K562 (cell line): ENCODE data around the gene SLC22A9. TPM values are rescaled to one million over a fixed set of nuclear protein-coding genes. Genes with fewer than 3 reads are reported as not detected.

Experiments
- ATAC-seq: fragments of 200-7000 bp; cut with Tn5 transposase; 3 replicates; pipeline ENCODE4 v1.9.1; 2020; ENCODE audit warnings: moderate library complexity
- BruUV-seq: library from RNA; stranded (reverse); fragments of 400-500 nt; replicated peaks from 2 replicates; lab custom pipeline; 2021; lab: Mats Ljungman, UMichigan
- CTCF ChIA-PET: fragments of 300-600 bp; formaldehyde crosslinking; extraction: SDS; loops from one replicate; lab custom pipeline; 2021; ENCODE audit warnings: low intra/inter-chr PET ratio; lab: Yijun Ruan, JAX
- POLR2A ChIA-PET: fragments of 300-600, 350-650 bp; sonication (Branson Sonifier 250); formaldehyde crosslinking; extraction: SDS; loops from one replicate; lab custom pipeline; 2021; ENCODE audit warnings: antibody characterized with exemption, inconsistent platforms; lab: Yijun Ruan, JAX
- DNase-seq, 4 experiments: peaks; one replicate each; pipeline versions ENCODE4 v3.0.0 to v3.0.0-alpha.2; 2011 to 2018; ENCODE audit warnings: low spot score in 3 of 4, mixed read lengths in 3 of 4; ENCODE audit errors: extremely low read depth in 1 of 4
- FAIRE-seq: peaks from 2 replicates; lab custom pipeline; 2011; peaks lifted over from hg19 to GRCh38; lab: Jason Lieb, UNC
- H2AFZ ChIP-seq: 2 replicates; pipeline ENCODE4 v1.6.0; 2011; ENCODE audit warnings: low read depth, low read length, control low read depth, inconsistent platforms
- H3K27ac ChIP-seq: fragments of 200-600 bp; 3 replicates; pipeline ENCODE4 v1.8.0; 2011; ENCODE audit warnings: low read depth, mild to moderate bottlenecking, control low read depth, inconsistent platforms, low read length, moderate library complexity, mixed read lengths; ENCODE audit errors: extremely low read depth
- H3K27me3 ChIP-seq, 2 experiments: fragments of 300-600 bp in 1 of 2; 2 replicates in 1 of 2; 3 replicates in 1 of 2; pipeline versions ENCODE4 v1.6.0 to v1.8.0; 2011; ENCODE audit warnings: inconsistent platforms in 2 of 2, low read length in 2 of 2, mild to moderate bottlenecking in 1 of 2, mixed read lengths in 1 of 2, moderate library complexity in 1 of 2; ENCODE audit not compliant: control insufficient read depth in 2 of 2, insufficient read depth in 2 of 2
- H3K36me3 ChIP-seq: fragments of 300-600 bp; 3 replicates; pipeline ENCODE4 v1.8.0; 2011; ENCODE audit warnings: mild to moderate bottlenecking, low read length, inconsistent platforms; ENCODE audit not compliant: control insufficient read depth, insufficient read depth
- H3K4me1 ChIP-seq, 2 experiments: fragments of 200-600 bp in 1 of 2; replicated peaks in 1 of 2; 2 replicates in 1 of 2; 3 replicates in 1 of 2; pipeline versions ENCODE4 v1.5.1 to v1.8.0; 2011; ENCODE audit warnings: inconsistent platforms in 2 of 2, low read length in 2 of 2, mild to moderate bottlenecking in 1 of 2, mixed read lengths in 1 of 2, moderate library complexity in 1 of 2; ENCODE audit not compliant: control insufficient read depth in 2 of 2, insufficient read depth in 2 of 2
- H3K4me2 ChIP-seq: 2 replicates; pipeline ENCODE4 v1.6.1; 2011; ENCODE audit warnings: low read length, control low read depth, inconsistent platforms, mixed read lengths; ENCODE audit not compliant: insufficient read depth
- H3K4me3 ChIP-seq: fragments of 200-600 bp; sonication (generic), shearing (Covaris generic); 2 replicates; pipeline ENCODE4 v1.5.1; 2016; ENCODE audit warnings: control low read depth, inconsistent platforms
- H3K79me2 ChIP-seq: fragments of 200-600 bp; 3 replicates; pipeline ENCODE4 v1.8.0; 2011; ENCODE audit warnings: low read length, inconsistent platforms; ENCODE audit not compliant: control insufficient read depth, insufficient read depth
- H3K9ac ChIP-seq, 2 experiments: 2 replicates each; pipeline versions ENCODE4 v1.6.0 to v1.6.1; 2011; ENCODE audit warnings: low read depth in 2 of 2, low read length in 2 of 2, control low read depth in 1 of 2, inconsistent platforms in 1 of 2, mild to moderate bottlenecking in 1 of 2, mixed read lengths in 1 of 2; ENCODE audit not compliant: insufficient read depth in 1 of 2
- H3K9me1 ChIP-seq: one replicate; pipeline ENCODE4 v1.6.0; 2011; ENCODE audit warnings: inconsistent platforms, mild to moderate bottlenecking, low read length, moderate library complexity; ENCODE audit not compliant: control insufficient read depth, insufficient read depth
- H3K9me3 ChIP-seq: replicated peaks from 2 replicates; pipeline ENCODE4 v1.5.1; 2011; ENCODE audit warnings: low read depth, low read length, inconsistent platforms; ENCODE audit not compliant: control insufficient read depth, insufficient read depth
- H4K20me1 ChIP-seq: replicated peaks from 2 replicates; pipeline ENCODE4 v1.6.1; 2011; ENCODE audit warnings: low read length, inconsistent platforms, mixed read lengths; ENCODE audit not compliant: control insufficient read depth, insufficient read depth
- BRCA1 ChIP-seq, 2 experiments: fragments of 450-650 bp in 1 of 2; sonication (generic) in 1 of 2; formaldehyde crosslinking in 1 of 2; IDR thresholded peaks; 2 replicates each; pipeline versions ENCODE4 v1.5.0 to v1.6.1; 2017 to 2020; ENCODE audit warnings: mild to moderate bottlenecking in 1 of 2, missing genetic modification reagents in 1 of 2
- CHD1 ChIP-seq: fragments of 200-600 bp; sonication (generic); IDR thresholded peaks from one replicate; pipeline ENCODE4 v1.6.1; 2012; ENCODE audit warnings: mild to moderate bottlenecking, moderate library complexity, low read length, inconsistent platforms
- ELF4 ChIP-seq: fragments of 450-650 bp; formaldehyde crosslinking; IDR thresholded peaks from 2 replicates; pipeline ENCODE4 v1.4.0; 2022; ENCODE audit warnings: missing genetic modification characterization
- HMG20B ChIP-seq: fragments of 250-450 bp; sonication (Bioruptor Pico); IDR thresholded peaks from 2 replicates; pipeline ENCODE4 v1.5.0; 2021; ENCODE audit warnings: mild to moderate bottlenecking
- SREBF1 ChIP-seq: fragments of 150-350 bp; IDR thresholded peaks from 2 replicates; pipeline ENCODE4 v1.6.1; 2014; ENCODE audit warnings: antibody characterized with exemption, low read depth, low read length, borderline replicate concordance
- TAL1 ChIP-seq: fragments of 450-650 bp; IDR thresholded peaks from 2 replicates; pipeline ENCODE4 v1.6.1; 2016; ENCODE audit warnings: mild to moderate bottlenecking
- TBL1XR1 ChIP-seq, 2 experiments: IDR thresholded peaks; 2 replicates each; pipeline ENCODE4 v1.6.1; 2012; ENCODE audit warnings: improper control_type of control experiment in 2 of 2, low read length in 2 of 2, mild to moderate bottlenecking in 1 of 2
- TCF7L2 ChIP-seq: fragments of 150-350 bp; IDR thresholded peaks from 2 replicates; pipeline ENCODE4 v1.6.1; 2016; ENCODE audit warnings: low read depth, mild to moderate bottlenecking, low read length, moderate library complexity
- TRIM24 ChIP-seq, 2 experiments: fragments of 450-650 bp; IDR thresholded peaks; 2 replicates each; pipeline ENCODE4 v1.6.1; 2016
- XRCC3 ChIP-seq: fragments of 450-650 bp; IDR thresholded peaks from 2 replicates; pipeline ENCODE4 v1.6.1; 2017; ENCODE audit warnings: mild to moderate bottlenecking, moderate library complexity
- ZFP30 ChIP-seq: fragments of 250-450 bp; sonication (Bioruptor Pico); IDR thresholded peaks from 2 replicates; pipeline ENCODE4 v1.8.0; 2022; ENCODE audit warnings: moderate library complexity, mild to moderate bottlenecking, inconsistent platforms, borderline replicate concordance
- ZKSCAN3 ChIP-seq: fragments of 250-450 bp; sonication (Bioruptor Pico); IDR thresholded peaks from 2 replicates; pipeline ENCODE4 v1.4.0; 2020
- ZNF274 ChIP-seq: IDR thresholded peaks from 2 replicates; pipeline ENCODE4 v1.6.1; 2011; ENCODE audit warnings: low read depth, mild to moderate bottlenecking, low read length, moderate library complexity, borderline replicate concordance
- ZNF347 ChIP-seq: fragments of 450-650 bp; formaldehyde crosslinking; IDR thresholded peaks from 2 replicates; pipeline ENCODE4 v1.4.0; 2020; ENCODE audit warnings: low read depth, mild to moderate bottlenecking, moderate library complexity
- ZNF512 ChIP-seq: IDR thresholded peaks from 2 replicates; pipeline ENCODE4 v1.6.1; 2016; ENCODE audit warnings: missing genetic modification characterization, missing compliant biosample characterization
- ZNF655 ChIP-seq: fragments of 250-450 bp; sonication (Bioruptor Pico); IDR thresholded peaks from 2 replicates; pipeline ENCODE4 v1.5.0; 2021
- in situ Hi-C: fragments of 300-500 bp; cut with MboI; formaldehyde crosslinking; loops from 4 replicates; pipeline ENCODE4 v1.15.0; 2018; ENCODE audit warnings: inconsistent platforms, mixed read lengths
- intact Hi-C: fragments of 100-400 bp; cut with micrococcal nuclease; formaldehyde crosslinking; loops from 2 replicates; pipeline ENCODE4 v1.14.2; 2022
- polyA plus RNA-seq, 8 experiments: library from polyadenylated mRNA; depleted of rRNA in 4 of 8; stranded (reverse) in 5 of 8; unstranded in 3 of 8; fragments of >200 nt; fragmentation: Nextera tagmentation in 2 of 8; fragmentation: Illumina TruSeq in 1 of 8; extraction: Ambion mirVana in 2 of 8; extraction: Trizol in 1 of 8; gene quantifications; 2 replicates each; pipeline versions ENCODE4 v1.2.1 to v1.2.3, GENCODE V29; 2011 to 2014; ENCODE audit warnings: inconsistent platforms in 1 of 8, missing spikeins in 1 of 8
- total RNA-seq, 7 experiments: library from RNA; depleted of rRNA in 6 of 7; stranded (reverse); fragments of >200 nt in 6 of 7; fragmentation: Illumina TruSeq in 2 of 7; extraction: Trizol in 2 of 7; gene quantifications; 2 replicates each; pipeline versions ENCODE4 v1.2.1 to v1.2.3, GENCODE V29; 2011 to 2021; ENCODE audit warnings: low replicate concordance in 1 of 7
- TF ChIP-seq, protein P1 (sequence below): IDR thresholded peaks from 2 replicates; pipeline ENCODE4 v1.6.1; 2011; ENCODE audit not compliant: insufficient read length; ENCODE audit errors: extremely low read depth
- TF ChIP-seq, protein P2 (sequence below), 2 experiments: fragments of 450-650 bp; IDR thresholded peaks; 2 replicates each; pipeline ENCODE4 v1.6.1; 2016

Gene SLC22A9
- total and polyA plus RNA-seq, 9 of the 15 experiments (the other 6 are each of a cell fraction or from before 2014, with no cell fraction given) = not detected

DNA sequence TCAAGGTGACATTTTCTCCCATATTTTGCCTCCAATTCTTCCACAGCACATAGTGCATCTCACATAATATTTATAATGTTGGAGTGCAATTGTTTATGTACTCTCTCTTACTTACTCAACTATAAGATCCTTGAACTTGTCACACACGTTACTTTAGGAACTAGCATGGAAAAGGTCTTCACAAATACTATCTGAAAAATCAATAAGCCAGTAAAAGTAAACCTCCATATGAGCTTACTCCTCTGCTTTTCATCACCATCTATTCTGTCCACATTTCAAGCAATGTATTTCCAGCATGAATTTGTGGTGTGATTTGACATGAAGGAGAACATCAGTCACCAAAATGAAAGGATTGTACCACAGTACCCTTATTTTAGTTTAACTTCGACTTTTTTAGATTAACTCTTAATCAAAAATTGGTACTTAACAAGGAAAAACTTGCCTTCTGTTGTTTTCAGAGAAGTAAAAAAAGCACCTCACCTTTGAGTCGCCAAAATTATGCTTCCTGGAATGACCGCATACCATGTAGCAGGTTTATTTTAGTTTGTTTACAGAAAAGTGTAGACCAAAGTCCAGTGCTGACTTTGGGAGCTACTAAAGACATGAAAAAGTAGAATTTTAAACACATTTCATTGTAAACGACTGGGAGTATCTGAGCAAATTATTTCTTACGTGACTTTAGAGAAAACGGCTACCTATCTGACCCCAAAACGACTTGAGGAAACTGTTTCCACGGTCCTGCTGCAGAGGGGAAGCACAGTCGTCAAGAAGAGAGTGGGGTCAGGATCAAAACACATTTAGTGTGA lies at the start of gene SLC22A9 (continued):
- TF ChIP-seq ZNF274 (no peak), ELF4 (no peak), XRCC3 (no peak), ZKSCAN3 (CRISPR knock-in tag) (no peak), HMG20B (CRISPR knock-in tag) (no peak), BRCA1 (IDR thresholded peaks at IDR 0.05) (no peak), BRCA1 (CRISPR knock-in tag; IDR thresholded peaks at IDR 0.05) (no peak)
- TF ChIP-seq, protein P1, sequence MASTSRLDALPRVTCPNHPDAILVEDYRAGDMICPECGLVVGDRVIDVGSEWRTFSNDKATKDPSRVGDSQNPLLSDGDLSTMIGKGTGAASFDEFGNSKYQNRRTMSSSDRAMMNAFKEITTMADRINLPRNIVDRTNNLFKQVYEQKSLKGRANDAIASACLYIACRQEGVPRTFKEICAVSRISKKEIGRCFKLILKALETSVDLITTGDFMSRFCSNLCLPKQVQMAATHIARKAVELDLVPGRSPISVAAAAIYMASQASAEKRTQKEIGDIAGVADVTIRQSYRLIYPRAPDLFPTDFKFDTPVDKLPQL = no peak

GRCh38 chr11:63321723-63322122 lies 47.9 kb upstream of the SLC22A9 start:
- H3K27ac ChIP-seq = no peak overlapping the region
- no peaks in the 10 kb centered on the region for H3K4me1 ChIP-seq
- intact Hi-C loops = no loop called here
- H3K27me3 ChIP-seq = no peaks in the 10 kb centered on the region
- H3K9ac ChIP-seq = no peak overlapping the region
- DNase-seq (no peak), ATAC-seq (no peak), FAIRE-seq (no peak)
- no peaks in the 10 kb centered on the region for H3K79me2 ChIP-seq
- ChIA-PET CTCF (no interaction called here), POLR2A (no interaction called here)
- in situ Hi-C loops = no loop called here
- no peaks in the 10 kb centered on the region for H3K9me3 ChIP-seq
- no peak overlapping the region for H2AFZ ChIP-seq
- no peaks in the 10 kb centered on the region for H4K20me1 ChIP-seq
- no peak overlapping the region for H3K4me2 ChIP-seq
- BruUV-seq = no TSS peak
- no peaks in the 10 kb centered on the region for H3K36me3 ChIP-seq
- no peak overlapping the region for H3K4me3 ChIP-seq
- no peaks in the 10 kb centered on the region for H3K9me1 ChIP-seq
- no peak for TF ChIP-seq CHD1
- TF ChIP-seq SREBF1 = no peak
- TF ChIP-seq TAL1 = no peak
- TF ChIP-seq TBL1XR1 (IDR thresholded peaks at IDR 0.05; ENCODE audit: low read length in 2 of 2) = no peak
- no peak for TF ChIP-seq ZNF347
- TF ChIP-seq TCF7L2 = no peak
- no peak for TF ChIP-seq ZFP30 (CRISPR knock-in tag)
- TF ChIP-seq TRIM24 (IDR thresholded peaks at IDR 0.05) = no peak
- TF ChIP-seq ZNF655 (CRISPR knock-in tag) = no peak
- TF ChIP-seq, protein P2, sequence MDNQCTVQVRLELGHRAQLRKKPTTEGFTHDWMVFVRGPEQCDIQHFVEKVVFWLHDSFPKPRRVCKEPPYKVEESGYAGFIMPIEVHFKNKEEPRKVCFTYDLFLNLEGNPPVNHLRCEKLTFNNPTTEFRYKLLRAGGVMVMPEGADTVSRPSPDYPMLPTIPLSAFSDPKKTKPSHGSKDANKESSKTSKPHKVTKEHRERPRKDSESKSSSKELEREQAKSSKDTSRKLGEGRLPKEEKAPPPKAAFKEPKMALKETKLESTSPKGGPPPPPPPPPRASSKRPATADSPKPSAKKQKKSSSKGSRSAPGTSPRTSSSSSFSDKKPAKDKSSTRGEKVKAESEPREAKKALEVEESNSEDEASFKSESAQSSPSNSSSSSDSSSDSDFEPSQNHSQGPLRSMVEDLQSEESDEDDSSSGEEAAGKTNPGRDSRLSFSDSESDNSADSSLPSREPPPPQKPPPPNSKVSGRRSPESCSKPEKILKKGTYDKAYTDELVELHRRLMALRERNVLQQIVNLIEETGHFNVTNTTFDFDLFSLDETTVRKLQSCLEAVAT (IDR thresholded peaks at IDR 0.05) = no peak
- no peak for TF ChIP-seq ZNF512 (tag)
